AG04450 (cell line): ENCODE measurements around the gene ERO1B. TPM values are rescaled to one million over a fixed set of nuclear protein-coding genes. Genes with fewer than 3 reads are reported as not detected.
"Not testable (repeated sequence)": the region's sequence is repeated elsewhere in the genome, so short reads cannot be mapped to it uniquely, and the experiment has no call there.

Source experiments
- CTCF ChIA-PET: fragments of 300-600, 350-600 bp; formaldehyde crosslinking; extraction: SDS; loops from one replicate; lab custom pipeline; 2022; ENCODE audit warnings: antibody characterized with exemption, inconsistent platforms; lab: Charles Lee
- POLR2A ChIA-PET: fragments of 350-600 bp; formaldehyde crosslinking; extraction: SDS; loops from one replicate; lab custom pipeline; 2021; ENCODE audit warnings: antibody characterized with exemption, inconsistent platforms; lab: Yijun Ruan, JAX
- DNase-seq: peaks from one replicate; pipeline ENCODE4 v3.0.0-alpha.2; 2011; ENCODE audit warnings: low read depth, low spot score
- H3K27ac ChIP-seq: one replicate; pipeline ENCODE4 v1.5.1; 2012; ENCODE audit warnings: low read depth, low read length, control low read depth
- H3K27me3 ChIP-seq: one replicate; pipeline ENCODE4 v1.6.0; 2012; ENCODE audit warnings: low read length; ENCODE audit not compliant: control insufficient read depth, insufficient read depth
- H3K4me3 ChIP-seq: 2 replicates; pipeline ENCODE4 v1.5.1; 2011; ENCODE audit warnings: mild to moderate bottlenecking, low read depth, low read length, control low read depth
- H3K9me3 ChIP-seq: 2 replicates; pipeline ENCODE4 v1.5.1; 2012; ENCODE audit warnings: low read length; ENCODE audit not compliant: control insufficient read depth, insufficient read depth
- polyA plus RNA-seq: library from polyadenylated mRNA; depleted of rRNA; stranded (reverse); fragments of >200 nt; gene quantifications from 2 replicates; pipeline ENCODE4 v1.2.3, GENCODE V29; 2011
- TF ChIP-seq, protein P1 (sequence below): IDR thresholded peaks from 2 replicates; pipeline ENCODE4 v1.5.1; 2011; ENCODE audit warnings: low read depth, low read length, control low read depth, inconsistent platforms

The ERO1B gene
- polyA plus RNA-seq, 1 experiment = 2.2 TPM

DNA sequence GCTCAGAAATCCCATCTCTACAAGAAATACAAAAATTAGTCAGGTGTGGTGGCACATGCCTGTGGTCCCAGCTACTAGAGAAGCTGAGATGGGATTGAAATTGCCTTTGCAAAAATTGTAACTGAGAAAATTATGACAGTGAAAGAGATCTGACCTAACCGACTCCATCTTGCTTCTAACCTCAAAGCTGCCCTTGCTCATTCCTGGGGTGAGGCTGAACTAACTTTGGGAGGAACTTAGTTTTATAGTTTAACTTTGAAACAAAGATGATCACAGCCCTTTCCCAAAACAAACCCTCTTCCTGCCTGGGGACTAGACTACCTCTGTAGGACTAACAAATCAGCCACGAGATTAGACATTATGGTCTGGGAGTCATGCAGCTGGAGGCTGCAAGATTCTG is 33.8 kb upstream of the ERO1B start:
- H3K27me3 ChIP-seq = no peaks in the 10 kb centered on the region
- TF ChIP-seq, protein P1, sequence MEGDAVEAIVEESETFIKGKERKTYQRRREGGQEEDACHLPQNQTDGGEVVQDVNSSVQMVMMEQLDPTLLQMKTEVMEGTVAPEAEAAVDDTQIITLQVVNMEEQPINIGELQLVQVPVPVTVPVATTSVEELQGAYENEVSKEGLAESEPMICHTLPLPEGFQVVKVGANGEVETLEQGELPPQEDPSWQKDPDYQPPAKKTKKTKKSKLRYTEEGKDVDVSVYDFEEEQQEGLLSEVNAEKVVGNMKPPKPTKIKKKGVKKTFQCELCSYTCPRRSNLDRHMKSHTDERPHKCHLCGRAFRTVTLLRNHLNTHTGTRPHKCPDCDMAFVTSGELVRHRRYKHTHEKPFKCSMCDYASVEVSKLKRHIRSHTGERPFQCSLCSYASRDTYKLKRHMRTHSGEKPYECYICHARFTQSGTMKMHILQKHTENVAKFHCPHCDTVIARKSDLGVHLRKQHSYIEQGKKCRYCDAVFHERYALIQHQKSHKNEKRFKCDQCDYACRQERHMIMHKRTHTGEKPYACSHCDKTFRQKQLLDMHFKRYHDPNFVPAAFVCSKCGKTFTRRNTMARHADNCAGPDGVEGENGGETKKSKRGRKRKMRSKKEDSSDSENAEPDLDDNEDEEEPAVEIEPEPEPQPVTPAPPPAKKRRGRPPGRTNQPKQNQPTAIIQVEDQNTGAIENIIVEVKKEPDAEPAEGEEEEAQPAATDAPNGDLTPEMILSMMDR = no peak
- H3K27ac ChIP-seq = no peak overlapping the region
- H3K4me3 ChIP-seq = no peak overlapping the region
- ChIA-PET POLR2A (no interaction called here), CTCF (interaction anchor here (0.7 kb wide), 1 partner anchor 204 kb away, joined by 4 read pairs; no protein-coding TSS in a partner anchor)
- H3K9me3 ChIP-seq = no peaks in the 10 kb centered on the region
- DNase-seq = no peak

DNA sequence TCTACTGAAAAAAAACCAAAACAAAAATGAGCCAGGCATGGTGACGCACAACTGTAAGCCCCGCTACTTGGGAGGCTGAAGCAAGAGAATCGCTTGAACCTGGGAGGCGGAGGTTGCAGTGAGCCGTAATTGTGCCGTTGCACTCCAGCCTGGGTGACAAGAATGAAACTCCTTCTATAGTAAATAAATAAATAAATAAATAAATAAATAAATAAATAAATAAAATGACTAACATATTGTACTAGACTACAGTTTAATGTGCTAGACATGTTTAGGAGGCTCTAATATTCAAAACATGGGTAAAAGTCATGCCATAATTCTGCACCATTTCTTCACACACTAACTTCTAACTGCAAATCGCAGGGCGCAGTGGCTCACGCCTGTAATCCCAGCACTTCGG is 33.3 kb upstream of the ERO1B start:
- Histone ChIP-seq H3K9me3 (no peaks in the 10 kb centered on the region), H3K27me3 (no peaks in the 10 kb centered on the region), H3K27ac (no peak overlapping the region), H3K4me3 (no peak overlapping the region)
- ChIA-PET POLR2A (no interaction called here), CTCF (interaction anchor here (0.7 kb wide), 1 partner anchor 204 kb away, joined by 4 read pairs; no protein-coding TSS in a partner anchor)
- TF ChIP-seq, protein P1 = no peak
- no peak for DNase-seq

DNA sequence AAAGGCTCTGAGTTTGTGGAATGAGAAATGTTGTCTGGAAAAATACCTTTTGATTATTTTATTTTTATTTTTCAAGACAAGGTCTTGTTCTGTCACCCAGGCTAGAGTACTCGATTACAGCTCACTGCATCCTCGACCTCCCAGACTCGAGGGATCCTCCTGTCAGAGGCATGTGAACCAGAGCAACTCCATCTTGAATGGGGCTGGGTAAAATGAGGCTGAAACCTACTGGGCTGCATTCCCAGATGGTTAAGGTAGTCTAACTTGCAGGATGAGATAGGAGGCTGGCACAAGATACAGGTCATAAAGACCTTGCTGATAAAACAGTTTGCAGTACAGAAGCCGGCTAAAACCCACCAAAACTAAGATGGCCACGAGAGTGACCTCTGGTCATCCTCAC is 32.3 kb upstream of the ERO1B start:
- POLR2A ChIA-PET, H3K4me3 ChIP-seq, H3K27ac ChIP-seq, DNase-seq, H3K9me3 ChIP-seq, H3K27me3 ChIP-seq, CTCF ChIA-PET: not testable (repeated sequence)

DNA sequence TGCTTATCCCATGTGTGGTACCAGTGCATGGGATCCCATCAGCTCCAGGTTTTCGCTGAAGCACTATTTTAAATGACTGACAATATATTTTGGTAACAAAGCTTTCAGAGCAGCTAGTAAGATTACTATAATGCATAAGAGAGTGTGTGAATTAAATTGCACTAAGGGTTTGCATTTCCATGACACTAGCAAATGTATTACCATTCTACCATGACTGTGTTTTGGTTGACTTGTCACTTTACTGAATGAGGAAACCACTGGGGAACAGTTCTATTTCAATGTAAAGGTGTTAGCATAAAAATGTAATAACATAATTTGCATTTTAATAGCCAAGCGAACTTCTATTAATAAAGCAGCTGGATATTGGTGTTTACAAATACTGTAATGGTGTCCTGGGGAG is 31.7 kb upstream of the ERO1B start:
- CTCF ChIA-PET = no interaction called here
- TF ChIP-seq, protein P1 = no peak
- H3K27ac ChIP-seq = no peak overlapping the region
- POLR2A ChIA-PET = no interaction called here
- no peaks in the 10 kb centered on the region for H3K9me3 ChIP-seq
- no peak overlapping the region for H3K4me3 ChIP-seq
- DNase-seq = no peak
- no peaks in the 10 kb centered on the region for H3K27me3 ChIP-seq

DNA sequence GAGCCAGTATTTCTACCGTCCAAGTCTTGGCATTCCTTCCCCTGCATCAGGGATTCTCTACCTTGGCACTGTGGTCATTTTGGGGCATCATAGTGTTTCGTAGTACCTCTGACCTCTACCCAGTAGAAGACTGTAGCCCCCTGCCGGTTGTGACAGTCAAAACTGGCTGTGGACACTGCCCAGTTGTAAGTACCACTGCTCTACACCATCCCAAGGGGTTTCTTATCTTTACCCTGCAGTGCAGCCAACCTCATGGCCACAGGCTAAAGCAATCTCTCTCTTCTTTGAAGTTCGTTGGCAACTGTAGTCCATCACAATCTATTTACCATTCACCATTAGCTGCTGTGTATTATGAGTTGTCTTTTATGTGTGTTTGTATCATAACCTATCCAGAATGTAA is 29.3 kb upstream of the ERO1B start:
- Histone ChIP-seq H3K9me3 (no peaks in the 10 kb centered on the region), H3K27ac (no peak overlapping the region), H3K27me3 (no peaks in the 10 kb centered on the region), H3K4me3 (no peak overlapping the region)
- TF ChIP-seq, protein P1 = 0 out of 2 replicates have a peak, but pooled peaks have one; percentile 20
- ChIA-PET POLR2A (no interaction called here), CTCF (interaction anchor here (0.6 kb wide), 1 partner anchor 181 kb away, joined by 3 read pairs; no protein-coding TSS in a partner anchor)
- DNase-seq = no peak
